B cell (primary cell): ENCODE results near the gene EFNA3. TPM values are rescaled to one million over a fixed set of nuclear protein-coding genes. Genes with fewer than 3 reads are reported as not detected.
A peak's percentile ranks its signal among the peaks of the same experiment; 100 is the strongest.

Experiments
- ATAC-seq: fragments of 200-7000 bp; cut with Tn5 transposase; one replicate; pipeline ENCODE4 v1.10.0; 2021; ENCODE audit warnings: low read depth, mild to moderate bottlenecking, moderate number of reproducible peaks, moderate library complexity
- CTCF ChIA-PET: fragments of 350-600 bp; sonication (Branson Sonifier 250); formaldehyde crosslinking; loops from one replicate; lab custom pipeline; 2021; ENCODE audit warnings: antibody characterized with exemption, inconsistent platforms; lab: Charles Lee
- POLR2A ChIA-PET: fragments of 350-600 bp; sonication (Branson Sonifier 250); formaldehyde crosslinking; loops from one replicate; lab custom pipeline; 2021; ENCODE audit warnings: antibody characterized with exemption; lab: Charles Lee
- DNase-seq: peaks from one replicate; pipeline ENCODE4 v3.0.0; 2013
- H2AFZ ChIP-seq: 2 replicates; pipeline ENCODE4 v1.6.1; 2012; ENCODE audit warnings: mild to moderate bottlenecking, low read depth, low read length; ENCODE audit not compliant: insufficient read depth, poor library complexity, severe bottlenecking
- H3K27ac ChIP-seq, 2 donors: 1 replicate in 1 of 2; 2 replicates in 1 of 2; pipeline ENCODE4 v1.5.1; 2012 to 2013; ENCODE audit warnings: low read length in 2 of 2, mild to moderate bottlenecking in 2 of 2, moderate library complexity in 1 of 2
- H3K27me3 ChIP-seq, 4 experiments: fragments of 200-600 bp in 1 of 4; sonication (generic) in 1 of 4; replicated peaks in 1 of 4; 1 replicate in 2 of 4; 2 replicates in 2 of 4; pipeline versions ENCODE4 v1.6.1 to v1.7.0; 2013 to 2016; ENCODE audit warnings: low read length in 3 of 4, mild to moderate bottlenecking in 2 of 4, mixed read lengths in 1 of 4, moderate library complexity in 1 of 4; ENCODE audit not compliant: insufficient read depth in 4 of 4, control insufficient read depth in 3 of 4; ENCODE audit errors: control extremely low read depth in 1 of 4
- H3K36me3 ChIP-seq, 2 experiments: replicated peaks in 1 of 2; 1 replicate in 1 of 2; 2 replicates in 1 of 2; pipeline versions ENCODE4 v1.6.1 to v1.7.1; 2013; ENCODE audit warnings: low read length in 1 of 2; ENCODE audit not compliant: insufficient read depth in 2 of 2, control insufficient read depth in 1 of 2; ENCODE audit errors: control extremely low read depth in 1 of 2, extremely low read depth in 1 of 2
- H3K4me1 ChIP-seq, 2 donors: fragments of 200-600 bp in 1 of 2; sonication (generic) in 1 of 2; 1 replicate in 1 of 2; 2 replicates in 1 of 2; pipeline versions ENCODE4 v1.5.1 to v1.6.1; 2013 to 2017; ENCODE audit warnings: low read length in 2 of 2; ENCODE audit not compliant: control insufficient read depth in 2 of 2, insufficient read depth in 2 of 2
- H3K4me2 ChIP-seq: replicated peaks from 2 replicates; pipeline ENCODE3; 2012; ENCODE audit warnings: mild to moderate bottlenecking, low read depth, low read length; ENCODE audit not compliant: poor library complexity, severe bottlenecking
- H3K4me3 ChIP-seq, 5 experiments: fragments of 200-600 bp in 1 of 5; sonication (generic) in 1 of 5; 1 replicate in 3 of 5; 2 replicates in 2 of 5; pipeline versions ENCODE4 v1.5.1 to v1.7.0; 2011 to 2016; ENCODE audit warnings: low read length in 4 of 5, mild to moderate bottlenecking in 4 of 5, low read depth in 2 of 5, control low read depth in 1 of 5, moderate library complexity in 1 of 5; ENCODE audit not compliant: insufficient read depth in 1 of 5; ENCODE audit errors: control extremely low read depth in 1 of 5, extremely low read depth in 1 of 5
- H3K79me2 ChIP-seq: fragments of 200-600 bp; sonication (generic); one replicate; pipeline ENCODE4 v1.6.0; 2016; ENCODE audit warnings: low read length; ENCODE audit not compliant: control insufficient read depth, insufficient read depth
- H3K9ac ChIP-seq: fragments of 200-600 bp; sonication (generic); 2 replicates; pipeline ENCODE4 v1.6.1; 2017; ENCODE audit warnings: mild to moderate bottlenecking, low read length, moderate library complexity
- H3K9me3 ChIP-seq, 3 donors: one replicate each; pipeline versions ENCODE4 v1.6.1 to v1.7.1; 2013; ENCODE audit warnings: low read length in 2 of 3; ENCODE audit not compliant: control insufficient read depth in 2 of 3, insufficient read depth in 1 of 3; ENCODE audit errors: control extremely low read depth in 1 of 3
- H4K20me1 ChIP-seq: 2 replicates; pipeline ENCODE4 v1.6.0; 2012; ENCODE audit warnings: mild to moderate bottlenecking, low read length; ENCODE audit not compliant: insufficient read depth, control insufficient read depth, poor library complexity, severe bottlenecking
- H3K27ac Mint-ChIP-seq: one replicate; pipeline ENCODE4 v1.8.0; 2021; ENCODE audit warnings: mixed read lengths
- H3K27me3 Mint-ChIP-seq: one replicate; pipeline ENCODE4 v1.8.0; 2021; ENCODE audit warnings: mixed read lengths
- H3K4me1 Mint-ChIP-seq: one replicate; pipeline ENCODE4 v1.8.0; 2021; ENCODE audit warnings: mixed read lengths
- H3K4me3 Mint-ChIP-seq: one replicate; pipeline ENCODE4 v1.8.0; 2021; ENCODE audit warnings: mixed read lengths
- H3K9me3 Mint-ChIP-seq: one replicate; pipeline ENCODE4 v1.8.0; 2022; ENCODE audit warnings: mixed read lengths; ENCODE audit not compliant: insufficient read depth
- WGBS: methylation state at CpG from one replicate; pipeline ENCODE4 v1.1.5; 2013; ENCODE audit warnings: missing lambda C conversion rate; ENCODE audit not compliant: insufficient coverage; 5-methylcytosine and 5-hydroxymethylcytosine counted together
- intact Hi-C: fragments of 100-400 bp; cut with micrococcal nuclease; formaldehyde crosslinking; loops from one replicate; pipeline ENCODE4 v1.10.0; 2022
- polyA plus RNA-seq: library from polyadenylated mRNA; depleted of rRNA; stranded (reverse); fragments of >200 nt; gene quantifications from 2 replicates; pipeline ENCODE4 v1.2.3, GENCODE V29; 2012
- total RNA-seq, 2 donors: library from RNA; stranded (reverse); fragments of 120-200 nt in 1 of 2; gene quantifications; 1 replicate in 1 of 2; 2 replicates in 1 of 2; pipeline versions ENCODE4 v1.2.3 to v1.2.4, GENCODE V29; 2013 to 2022
- TF ChIP-seq, protein P1 (sequence below): fragments of 200-600 bp; IDR thresholded peaks from one replicate; pipeline ENCODE4 v1.8.0; 2022; ENCODE audit warnings: antibody characterized with exemption, mild to moderate bottlenecking

Gene EFNA3
- total and polyA plus RNA-seq, 2 donors (not counting 1 experiment from before 2014, with no cell fraction given) = 1.6 to 3.2 TPM

- DNase-seq (peak; percentile 58), ATAC-seq (no peak)
- POLR2A ChIA-PET = interaction anchor here (2.0 to 2.4 kb wide), 2 partner anchors 16 to 20 kb away, joined by 9 to 18 read pairs; no protein-coding TSS in a partner anchor
- peaks cover 27 to 50% of the 10 kb centered on the region in 2 donors for H3K4me1 ChIP-seq
- peak overlapping the region in 1 of 2 donors; percentile 55 for H3K27ac ChIP-seq
- peak overlapping the region; percentile 56 to 78 (median 73) for H3K4me3 ChIP-seq
- peak overlapping the region; percentile 80 for H2AFZ ChIP-seq
- Mint-ChIP-seq H3K4me1 (peaks cover 49% of the 10 kb centered on the region), H3K4me3 (peak overlapping the region; percentile 83), H3K9me3 (no peaks in the 10 kb centered on the region), H3K27ac (peak overlapping the region; percentile 50), H3K27me3 (no peaks in the 10 kb centered on the region)
- peaks cover 0 to 20% of the 10 kb centered on the region in 2 experiments for H3K36me3 ChIP-seq
- H4K20me1 ChIP-seq = peaks cover 42% of the 10 kb centered on the region
- CTCF ChIA-PET = interaction anchor here (0.8 to 20.2 kb wide), 13 partner anchors 9 to 505 kb away, joined by 3 to 370 read pairs (median 6); partner anchors contain the start of genes ADAM15, EFNA3 and KRTCAP2
- H3K27me3 ChIP-seq = peaks cover 0 to 3% (median 0%) of the 10 kb centered on the region in 4 experiments
- TF ChIP-seq, protein P1, sequence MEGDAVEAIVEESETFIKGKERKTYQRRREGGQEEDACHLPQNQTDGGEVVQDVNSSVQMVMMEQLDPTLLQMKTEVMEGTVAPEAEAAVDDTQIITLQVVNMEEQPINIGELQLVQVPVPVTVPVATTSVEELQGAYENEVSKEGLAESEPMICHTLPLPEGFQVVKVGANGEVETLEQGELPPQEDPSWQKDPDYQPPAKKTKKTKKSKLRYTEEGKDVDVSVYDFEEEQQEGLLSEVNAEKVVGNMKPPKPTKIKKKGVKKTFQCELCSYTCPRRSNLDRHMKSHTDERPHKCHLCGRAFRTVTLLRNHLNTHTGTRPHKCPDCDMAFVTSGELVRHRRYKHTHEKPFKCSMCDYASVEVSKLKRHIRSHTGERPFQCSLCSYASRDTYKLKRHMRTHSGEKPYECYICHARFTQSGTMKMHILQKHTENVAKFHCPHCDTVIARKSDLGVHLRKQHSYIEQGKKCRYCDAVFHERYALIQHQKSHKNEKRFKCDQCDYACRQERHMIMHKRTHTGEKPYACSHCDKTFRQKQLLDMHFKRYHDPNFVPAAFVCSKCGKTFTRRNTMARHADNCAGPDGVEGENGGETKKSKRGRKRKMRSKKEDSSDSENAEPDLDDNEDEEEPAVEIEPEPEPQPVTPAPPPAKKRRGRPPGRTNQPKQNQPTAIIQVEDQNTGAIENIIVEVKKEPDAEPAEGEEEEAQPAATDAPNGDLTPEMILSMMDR = no peak
- peak overlapping the region; percentile 96 for H3K4me2 ChIP-seq
- peaks cover 24% of the 10 kb centered on the region for H3K79me2 ChIP-seq
- WGBS = 2% methylated on average over 9 of the region's 14 CpGs
- H3K9ac ChIP-seq = peak overlapping the region; percentile 82
- H3K9me3 ChIP-seq = no peaks in the 10 kb centered on the region
- intact Hi-C loops = loop anchor here (5.0 to 10.0 kb wide), 3 partner anchors 299 to 1392 kb away; partner anchors contain the start of genes ADAR and ILF2
Observed at GRCh38 chr1:155064111-155064831, 14.4 kb upstream of the EFNA3 start.
